SJSA1 (cell line): ENCODE measurements around the gene OSTF1. TPM values are rescaled to one million over a fixed set of nuclear protein-coding genes. Genes with fewer than 3 reads are reported as not detected.

Experiments
- DNase-seq, 2 experiments: peaks; one replicate each; pipeline ENCODE4 v3.0.0-alpha.2; 2015 to 2020; ENCODE audit warnings: low spot score in 2 of 2, low read depth in 1 of 2
- H3K27ac ChIP-seq: fragments of 250-450 bp; sonication (Bioruptor Pico); 2 replicates; pipeline ENCODE4 v1.5.1; 2020; ENCODE audit warnings: mild to moderate bottlenecking, moderate library complexity
- H3K27me3 ChIP-seq: fragments of 250-450 bp; sonication (Bioruptor Pico); replicated peaks from 2 replicates; pipeline ENCODE4 v1.5.1; 2020; ENCODE audit warnings: mild to moderate bottlenecking, moderate library complexity
- H3K36me3 ChIP-seq: fragments of 250-450 bp; sonication (Bioruptor Pico); 2 replicates; pipeline ENCODE4 v1.5.1; 2020; ENCODE audit warnings: mild to moderate bottlenecking
- H3K4me1 ChIP-seq: fragments of 250-450 bp; sonication (Bioruptor Pico); replicated peaks from 2 replicates; pipeline ENCODE4 v1.6.1; 2021; ENCODE audit warnings: mild to moderate bottlenecking
- H3K4me3 ChIP-seq: fragments of 250-450 bp; sonication (Bioruptor Pico); 2 replicates; pipeline ENCODE4 v1.5.1; 2020; ENCODE audit warnings: mild to moderate bottlenecking
- H3K9me3 ChIP-seq: fragments of 250-450 bp; sonication (Bioruptor Pico); replicated peaks from 2 replicates; pipeline ENCODE4 v1.5.1; 2020; ENCODE audit warnings: mild to moderate bottlenecking
- total RNA-seq: library from RNA; depleted of rRNA; stranded (reverse); fragments of >200 nt; shearing (Covaris generic); gene quantifications from 2 replicates; pipeline ENCODE4 v1.2.3, GENCODE V29; 2014

Gene OSTF1
- total RNA-seq, 1 experiment from 2014 or later, result 54.9 TPM

DNA sequence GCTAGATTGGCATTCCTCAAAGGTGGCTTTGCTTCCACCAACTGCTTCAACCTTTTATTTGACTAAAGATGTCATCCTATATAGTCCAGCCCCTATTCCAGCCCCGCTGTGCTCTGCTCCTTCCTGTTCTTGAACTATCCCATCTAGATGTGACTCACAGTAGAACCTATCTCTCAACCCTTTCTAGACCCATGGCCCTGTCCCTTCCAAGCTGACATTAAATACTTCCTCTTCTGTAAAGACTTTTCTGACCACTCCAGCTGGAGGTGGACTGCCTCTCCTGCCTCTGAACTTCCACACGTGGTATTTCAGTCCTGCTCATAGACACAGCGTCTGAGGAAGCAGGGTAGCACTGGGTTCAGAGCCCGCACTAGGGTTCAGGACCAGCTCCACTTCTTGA is 32.4 kb downstream of the OSTF1 start:
- Histone ChIP-seq H3K27me3 (no peaks in the 10 kb centered on the region), H3K4me1 (no peaks in the 10 kb centered on the region), H3K36me3 (0 out of 2 replicates have a peak, but pooled peaks cover 3% of the 10 kb centered on the region), H3K9me3 (no peaks in the 10 kb centered on the region), H3K27ac (no peak overlapping the region), H3K4me3 (no peak overlapping the region)
- DNase-seq, result no peak

DNA sequence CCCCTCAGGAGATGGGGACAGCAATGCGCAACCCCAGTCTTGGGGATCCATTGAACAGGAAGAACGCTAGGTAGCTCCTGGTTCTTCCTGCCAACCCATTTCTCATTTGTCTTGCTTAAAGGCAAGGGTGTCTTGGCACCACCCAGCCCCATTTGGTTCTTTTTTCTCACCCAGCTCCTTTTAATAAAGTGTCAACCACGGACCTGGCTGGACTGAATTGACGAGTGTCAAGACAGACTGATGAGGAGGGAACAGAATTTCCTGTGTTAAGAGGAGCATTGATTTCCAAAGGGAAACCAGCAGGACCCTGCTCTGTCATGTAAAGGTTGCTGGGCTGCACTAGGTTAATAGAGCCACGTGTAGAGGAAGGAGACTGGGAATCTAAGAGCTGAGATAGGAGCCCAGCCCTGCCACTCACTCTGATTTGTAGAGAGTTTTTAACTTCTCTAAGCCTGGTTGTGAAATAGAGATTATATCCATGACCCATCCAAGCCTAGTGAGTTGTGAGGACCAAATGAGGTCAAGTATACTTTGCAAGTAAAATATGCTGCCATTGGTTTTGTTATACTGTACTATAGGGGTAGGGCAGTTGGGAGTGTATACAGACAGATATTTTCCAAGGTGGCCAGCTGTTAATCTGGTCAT is 33.7 kb downstream of the OSTF1 start:
- Histone ChIP-seq H3K4me3 (no peak overlapping the region), H3K9me3 (no peaks in the 10 kb centered on the region), H3K27ac (no peak overlapping the region), H3K27me3 (no peaks in the 10 kb centered on the region), H3K4me1 (no peaks in the 10 kb centered on the region), H3K36me3 (0 out of 2 replicates have a peak, but pooled peaks cover 3% of the 10 kb centered on the region)
- no peak for DNase-seq

DNA sequence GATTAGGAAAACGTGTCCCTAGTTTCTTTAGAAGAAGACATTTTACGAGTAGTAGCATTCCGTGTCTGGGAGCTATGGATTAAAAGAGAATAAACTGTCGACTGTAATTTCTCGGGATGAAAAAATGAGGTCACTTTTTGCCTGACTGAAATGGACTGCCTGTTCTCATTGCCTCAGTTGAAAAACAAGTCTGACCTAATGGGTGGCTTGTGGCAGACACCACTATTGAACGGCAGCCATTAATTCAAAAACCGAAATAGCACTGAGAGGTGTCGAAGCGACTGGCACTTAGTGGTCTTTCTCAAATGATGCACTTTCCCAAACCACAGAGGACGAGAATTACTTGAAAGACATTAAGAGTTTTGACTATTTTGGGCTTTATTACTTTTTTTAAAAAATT is 35.4 kb downstream of the OSTF1 start:
- Histone ChIP-seq H3K4me3 (no peak overlapping the region), H3K4me1 (no peaks in the 10 kb centered on the region)
- no peak for DNase-seq

DNA sequence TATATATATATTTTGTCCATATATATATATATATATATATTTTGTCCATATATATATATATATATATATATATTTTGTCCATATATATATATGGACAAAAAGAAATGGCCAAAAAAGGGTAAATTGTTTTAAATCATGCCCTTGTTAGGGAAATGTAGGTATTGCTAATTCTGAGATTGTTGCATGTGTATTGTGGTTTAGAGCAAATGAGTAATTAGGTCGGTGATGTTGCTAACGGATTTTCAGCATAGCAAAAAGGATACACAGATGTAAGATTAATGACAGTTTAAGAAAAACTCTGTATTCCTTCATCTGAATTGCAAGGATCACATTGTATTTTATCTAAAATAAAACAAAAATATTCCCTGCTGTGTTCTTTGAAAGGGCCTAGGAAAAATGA is 40.2 kb downstream of the OSTF1 start:
- Histone ChIP-seq H3K9me3 (no peaks in the 10 kb centered on the region), H3K27me3 (no peaks in the 10 kb centered on the region), H3K27ac (no peak overlapping the region), H3K4me3 (no peak overlapping the region), H3K36me3 (peaks cover 16% of the 10 kb centered on the region), H3K4me1 (no peaks in the 10 kb centered on the region)
- DNase-seq, result no peak

More for the DNA sequence above, 35.4 kb downstream of the OSTF1 start:
- H3K27ac ChIP-seq, result no peak overlapping the region
- no peaks in the 10 kb centered on the region for H3K27me3 ChIP-seq
- H3K9me3 ChIP-seq, result no peaks in the 10 kb centered on the region
- 0 out of 2 replicates have a peak, but pooled peaks cover 3% of the 10 kb centered on the region for H3K36me3 ChIP-seq

DNA sequence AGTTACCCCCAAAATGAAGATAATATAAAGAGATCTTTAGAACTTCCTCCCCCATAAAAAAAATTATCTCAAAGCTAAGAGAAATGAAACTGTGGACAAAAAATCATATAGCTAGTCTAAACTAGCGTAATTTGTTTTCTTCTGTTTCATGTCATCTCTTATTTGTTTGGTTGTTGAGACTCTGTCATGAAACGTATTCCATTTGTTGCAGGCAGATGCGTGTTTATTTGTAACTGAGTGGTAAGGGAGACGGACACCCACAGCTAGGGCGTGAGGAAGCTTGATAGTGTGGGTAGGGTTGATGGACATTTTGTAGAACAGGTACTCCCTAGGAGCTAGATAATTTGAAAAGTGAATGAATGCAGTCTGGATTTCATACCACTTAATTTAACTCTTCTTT is 41.9 kb downstream of the OSTF1 start:
- no peak for DNase-seq
- Histone ChIP-seq H3K27me3 (no peaks in the 10 kb centered on the region), H3K9me3 (no peaks in the 10 kb centered on the region), H3K36me3 (peaks cover 16% of the 10 kb centered on the region), H3K4me3 (no peak overlapping the region), H3K4me1 (no peaks in the 10 kb centered on the region), H3K27ac (no peak overlapping the region)

DNA sequence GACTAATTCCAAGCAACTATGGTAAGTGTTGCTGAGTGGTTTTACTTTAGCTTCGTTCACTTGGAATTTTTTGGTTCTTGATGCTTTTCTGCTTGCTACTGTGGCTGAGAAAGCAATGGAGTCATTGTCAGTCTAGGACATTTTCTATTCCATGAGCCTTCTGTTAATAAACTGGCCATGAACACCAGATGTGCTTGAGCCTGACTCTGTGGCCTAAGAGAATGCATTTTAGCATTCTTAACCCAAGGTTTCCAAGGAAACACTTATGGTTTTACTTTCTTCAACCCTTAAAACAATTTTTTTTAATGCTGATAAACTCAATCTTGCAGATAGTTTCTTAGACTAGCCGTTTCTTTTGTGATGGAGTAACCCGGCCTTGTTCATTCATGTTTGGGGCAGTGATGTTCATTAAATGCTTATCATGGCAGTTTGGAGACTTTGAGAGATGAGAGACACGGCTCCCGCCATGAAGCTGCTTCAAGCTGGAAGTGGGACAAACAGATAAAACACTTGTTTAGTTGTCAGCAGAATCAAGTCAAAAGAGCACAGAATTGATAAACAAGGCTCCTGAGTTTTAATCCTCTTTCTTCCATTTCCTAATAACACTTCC is 42.4 kb downstream of the OSTF1 start:
- peaks cover 16% of the 10 kb centered on the region for H3K36me3 ChIP-seq
- no peak for DNase-seq

DNA sequence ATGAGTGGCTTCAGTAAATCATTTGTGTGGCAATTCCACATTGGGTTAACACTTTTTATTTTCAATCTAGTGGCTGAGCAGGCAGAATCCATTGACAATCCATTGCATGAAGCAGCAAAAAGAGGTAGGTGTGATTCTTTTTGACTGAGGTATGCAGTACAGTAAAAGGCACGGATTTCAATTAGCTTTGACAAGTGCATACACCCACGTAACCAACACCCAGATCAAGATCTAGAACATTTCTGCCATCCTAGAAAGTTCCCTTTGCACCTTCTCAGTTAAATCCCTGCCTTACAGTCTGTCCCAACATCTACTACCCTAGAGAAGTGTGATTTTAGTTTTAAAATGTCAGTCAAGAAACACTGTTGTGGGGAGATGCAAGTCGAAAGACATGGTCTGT is 43.4 kb downstream of the OSTF1 start:
- DNase-seq, result no peak
- Histone ChIP-seq H3K4me1 (no peaks in the 10 kb centered on the region), H3K9me3 (no peaks in the 10 kb centered on the region), H3K4me3 (no peak overlapping the region), H3K27ac (no peak overlapping the region), H3K27me3 (no peaks in the 10 kb centered on the region), H3K36me3 (peaks cover 16% of the 10 kb centered on the region)

More for the DNA sequence above, 42.4 kb downstream of the OSTF1 start:
- Histone ChIP-seq H3K27ac (no peak overlapping the region), H3K4me1 (no peaks in the 10 kb centered on the region), H3K9me3 (no peaks in the 10 kb centered on the region), H3K4me3 (no peak overlapping the region), H3K27me3 (no peaks in the 10 kb centered on the region)

DNA sequence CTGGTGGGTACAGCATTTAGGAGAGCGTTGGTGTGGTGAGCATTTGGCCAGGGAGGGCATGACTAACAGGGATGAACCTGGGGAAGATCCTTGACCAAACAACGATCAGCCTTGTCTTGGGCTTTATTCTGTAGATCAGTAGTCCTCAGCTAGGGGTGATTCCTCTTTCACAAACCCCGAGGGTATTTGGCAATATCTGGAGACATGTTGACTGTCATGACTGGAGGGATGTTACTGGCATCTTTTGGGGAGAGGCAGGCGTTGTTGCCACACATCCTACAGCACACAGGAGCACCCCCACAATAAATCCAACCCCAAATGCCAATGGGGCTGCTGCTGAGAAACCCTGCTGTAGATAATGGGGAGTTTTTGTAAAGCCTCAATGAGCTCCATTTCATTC is 43.9 kb downstream of the OSTF1 start:
- no peaks in the 10 kb centered on the region for H3K4me1 ChIP-seq
- no peak overlapping the region for H3K4me3 ChIP-seq
- H3K36me3 ChIP-seq, result peaks cover 16% of the 10 kb centered on the region
- no peak overlapping the region for H3K27ac ChIP-seq
- DNase-seq, result no peak
- H3K27me3 ChIP-seq, result no peaks in the 10 kb centered on the region
- H3K9me3 ChIP-seq, result no peaks in the 10 kb centered on the region

DNA sequence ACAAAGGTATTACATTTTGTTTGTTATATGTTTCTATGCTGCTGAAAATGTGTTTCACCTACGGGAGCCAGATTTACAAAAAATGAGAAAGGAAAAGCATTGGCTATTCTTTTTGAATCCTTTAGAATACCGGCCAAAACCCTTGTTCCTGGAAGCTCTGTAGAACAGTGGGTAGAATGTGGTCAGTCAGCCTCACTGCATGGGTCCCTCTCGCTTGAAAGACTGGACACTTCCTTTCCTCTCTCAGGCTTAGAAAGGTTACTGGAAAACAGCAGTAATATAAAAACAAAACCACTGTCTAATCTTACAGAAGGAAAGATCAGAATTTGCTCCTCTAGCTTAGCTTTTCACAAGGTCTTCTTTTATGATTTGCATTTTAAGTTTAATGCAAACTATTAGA is 45.1 kb downstream of the OSTF1 start:
- Histone ChIP-seq H3K4me3 (no peak overlapping the region), H3K9me3 (no peaks in the 10 kb centered on the region), H3K36me3 (peaks cover 18% of the 10 kb centered on the region), H3K27me3 (no peaks in the 10 kb centered on the region), H3K4me1 (no peaks in the 10 kb centered on the region), H3K27ac (no peak overlapping the region)
- DNase-seq, result no peak

DNA sequence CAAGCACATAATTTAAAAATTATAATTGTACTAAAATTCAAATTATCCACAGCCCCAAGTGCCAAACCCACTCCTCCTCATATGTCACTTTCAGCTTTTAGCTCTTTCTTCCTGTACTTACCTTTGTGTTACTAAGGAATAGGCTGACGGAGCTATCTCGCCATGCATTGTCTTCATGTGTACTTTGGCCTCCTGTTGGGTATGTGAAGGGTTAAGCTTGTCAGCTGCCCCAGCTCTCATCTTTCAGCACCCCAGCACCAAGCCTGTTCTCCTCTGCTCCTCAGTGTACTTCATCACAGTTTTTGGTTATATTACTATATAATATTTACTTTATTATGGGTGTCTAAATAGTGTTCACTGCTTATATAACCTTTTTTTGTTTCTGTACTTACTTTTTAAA is 46.2 kb downstream of the OSTF1 start:
- H3K4me1 ChIP-seq, result no peaks in the 10 kb centered on the region
- no peaks in the 10 kb centered on the region for H3K27me3 ChIP-seq
- H3K36me3 ChIP-seq, result peaks cover 18% of the 10 kb centered on the region
- no peak for DNase-seq
- H3K27ac ChIP-seq, result no peak overlapping the region
- no peaks in the 10 kb centered on the region for H3K9me3 ChIP-seq
- no peak overlapping the region for H3K4me3 ChIP-seq

DNA sequence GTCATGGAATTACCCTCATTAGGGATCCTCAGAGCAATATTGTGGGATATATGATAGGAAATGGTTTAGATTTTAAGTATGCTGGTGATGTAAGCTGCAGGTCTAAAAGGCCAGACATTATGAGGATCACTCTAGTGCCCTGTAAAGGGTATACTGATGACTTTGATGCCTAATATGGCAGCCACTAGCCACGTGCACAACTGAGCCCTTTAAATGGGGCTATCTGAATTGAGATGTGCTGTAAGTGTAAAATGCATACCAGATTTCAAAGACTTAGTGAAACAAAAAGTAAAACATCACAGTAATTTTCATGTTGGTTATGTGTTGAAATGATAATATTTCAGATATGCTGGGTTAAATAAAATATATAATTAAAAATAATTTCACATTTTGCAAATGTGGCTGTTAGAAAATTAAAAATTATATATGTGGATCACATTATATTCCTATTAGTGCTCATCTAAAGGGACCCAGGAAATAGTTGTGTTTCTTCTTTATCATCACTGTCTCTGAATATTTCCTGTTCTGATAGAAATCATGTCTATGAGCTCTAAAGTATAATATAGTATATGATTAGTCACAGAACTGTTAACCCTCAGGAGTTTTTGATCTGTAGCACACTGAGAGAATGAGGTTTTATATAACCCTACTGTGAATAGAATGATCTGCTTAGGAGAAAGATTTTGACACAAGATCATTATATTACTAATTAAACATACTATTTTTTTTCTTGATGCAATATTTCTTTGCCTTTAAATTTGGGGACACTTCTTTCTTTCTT is 50.1 kb downstream of the OSTF1 start:
- peaks cover 2% of the 10 kb centered on the region; the same call in 1 of the 2 replicates for H3K36me3 ChIP-seq
- no peaks in the 10 kb centered on the region for H3K9me3 ChIP-seq
- H3K4me3 ChIP-seq, result no peak overlapping the region
- no peaks in the 10 kb centered on the region for H3K27me3 ChIP-seq
- H3K27ac ChIP-seq, result no peak overlapping the region
- DNase-seq, result no peak
- no peaks in the 10 kb centered on the region for H3K4me1 ChIP-seq

DNA sequence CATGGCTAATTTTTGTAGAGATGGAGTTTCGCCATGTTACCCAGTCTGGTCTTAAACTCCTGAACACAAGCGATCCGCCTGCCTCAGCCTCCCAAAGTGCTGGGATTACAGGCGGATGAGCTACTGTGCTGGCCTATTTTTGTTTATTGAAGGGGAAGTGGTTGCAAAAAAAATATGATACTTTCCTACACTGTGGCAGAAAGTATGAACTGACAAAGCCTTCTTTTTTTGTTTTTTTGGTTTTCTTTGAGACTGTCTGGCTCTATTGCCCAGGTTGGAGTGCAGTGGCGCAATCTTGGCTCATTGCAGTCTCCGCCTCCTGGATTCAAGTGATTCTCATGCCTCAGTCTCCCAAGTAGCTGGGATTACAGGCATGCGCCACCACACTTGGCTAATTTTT is 50.9 kb downstream of the OSTF1 start:
- DNase-seq, result no peak
- Histone ChIP-seq H3K4me1 (no peaks in the 10 kb centered on the region), H3K27ac (no peak overlapping the region), H3K4me3 (no peak overlapping the region), H3K27me3 (no peaks in the 10 kb centered on the region), H3K9me3 (no peaks in the 10 kb centered on the region), H3K36me3 (peaks cover 6% of the 10 kb centered on the region; the same call in 1 of the 2 replicates)

DNA sequence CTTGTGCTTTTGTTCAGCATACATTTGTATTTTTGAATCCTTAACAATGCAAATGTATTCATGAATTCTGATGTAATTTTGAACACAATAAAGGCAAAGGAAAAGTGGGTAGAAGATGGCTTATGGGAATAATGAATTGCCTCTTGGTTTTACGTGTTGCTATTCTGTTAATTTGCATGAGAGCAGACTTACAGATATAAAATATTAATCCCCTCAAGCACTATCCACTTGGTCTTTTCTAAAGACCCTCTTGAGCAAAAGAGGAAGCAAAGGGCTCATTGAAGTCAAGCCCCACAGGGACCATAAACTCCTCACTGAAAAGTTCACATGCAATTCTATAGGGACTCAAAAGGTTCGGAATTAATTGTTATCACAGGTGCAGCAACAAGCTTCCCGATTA is 51.9 kb downstream of the OSTF1 start:
- H3K4me3 ChIP-seq, result no peak overlapping the region
- DNase-seq, result no peak

DNA sequence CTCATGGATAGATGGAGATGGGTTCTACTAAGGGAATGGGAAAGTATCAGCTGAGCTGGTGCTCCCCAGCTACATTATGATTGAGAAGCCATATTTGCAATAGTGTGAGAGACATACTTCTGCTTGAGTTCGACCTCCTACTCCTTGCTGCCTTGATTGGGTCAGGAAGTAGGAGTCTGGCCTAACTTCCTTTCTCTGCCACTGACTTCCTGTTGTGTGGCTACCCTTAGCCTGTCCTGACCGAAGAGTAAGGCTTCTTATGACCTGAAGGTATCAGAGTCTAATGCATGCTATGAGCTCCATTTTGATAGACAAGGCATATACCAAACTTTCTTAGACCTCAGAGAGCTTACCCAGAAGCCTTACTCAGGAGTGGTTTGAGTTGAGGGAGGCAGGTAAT is 53.9 kb downstream of the OSTF1 start:
- H3K9me3 ChIP-seq, result no peaks in the 10 kb centered on the region
- H3K27ac ChIP-seq, result no peak overlapping the region
- no peak for DNase-seq

More for the DNA sequence above, 51.9 kb downstream of the OSTF1 start:
- Histone ChIP-seq H3K27me3 (no peaks in the 10 kb centered on the region), H3K27ac (no peak overlapping the region), H3K4me1 (no peaks in the 10 kb centered on the region), H3K9me3 (no peaks in the 10 kb centered on the region), H3K36me3 (peaks cover 6% of the 10 kb centered on the region; the same call in 1 of the 2 replicates)

More for the DNA sequence above, 53.9 kb downstream of the OSTF1 start:
- Histone ChIP-seq H3K4me3 (no peak overlapping the region), H3K27me3 (no peaks in the 10 kb centered on the region), H3K36me3 (peaks cover 6% of the 10 kb centered on the region; the same call in 1 of the 2 replicates), H3K4me1 (no peaks in the 10 kb centered on the region)
